ENCODE data around the gene FERMT3.

Gene FERMT3

GRCh38 chr11:64249563-64250414 is 43.3 kb downstream of the FERMT3 start:
- H3K9me3 ChIP-seq (ENCODE audit: control insufficient read depth, insufficient read depth, low read length) = no peaks in the 10 kb centered on the region
- no peak overlapping the region for H3K9ac ChIP-seq (ENCODE audit: low read depth, low read length)
- H3K4me1 ChIP-seq (ENCODE audit: control insufficient read depth, insufficient read depth, low read length) = peaks cover 33% of the 10 kb centered on the region
- peaks cover 18% of the 10 kb centered on the region for H3K36me3 ChIP-seq (ENCODE audit: control insufficient read depth, insufficient read depth, low read length)
- H3K27me3 ChIP-seq (ENCODE audit: control insufficient read depth, insufficient read depth, low read length) = no peaks in the 10 kb centered on the region
- H3K4me3 ChIP-seq (ENCODE audit: low read depth, low read length) = peak overlapping the region; percentile 75

- Histone ChIP-seq H3K4me1 (ENCODE audit: control insufficient read depth, insufficient read depth, low read length) (peaks cover 33% of the 10 kb centered on the region), H3K9me3 (ENCODE audit: control insufficient read depth, insufficient read depth, low read length) (no peaks in the 10 kb centered on the region), H3K9ac (ENCODE audit: low read depth, low read length) (peak overlapping the region; percentile 73), H3K4me3 (ENCODE audit: low read depth, low read length) (peak overlapping the region; percentile 75), H3K36me3 (ENCODE audit: control insufficient read depth, insufficient read depth, low read length) (peaks cover 22% of the 10 kb centered on the region), H3K27me3 (ENCODE audit: control insufficient read depth, insufficient read depth, low read length) (no peaks in the 10 kb centered on the region)
Measured at GRCh38 chr11:64250415-64251015, 44.0 kb downstream of the FERMT3 start.

- Histone ChIP-seq H3K9ac (ENCODE audit: low read depth, low read length) (peak within 1 kb of the TSS; percentile 79), H3K36me3 (ENCODE audit: control insufficient read depth, insufficient read depth, low read length) (peaks cover 29% of the 10 kb centered on the region), H3K4me3 (ENCODE audit: low read depth, low read length) (peak within 1 kb of the TSS; percentile 91), H3K9me3 (ENCODE audit: control insufficient read depth, insufficient read depth, low read length) (no peaks in the 10 kb centered on the region), H3K27me3 (ENCODE audit: control insufficient read depth, insufficient read depth, low read length) (no peaks in the 10 kb centered on the region), H3K4me1 (ENCODE audit: control insufficient read depth, insufficient read depth, low read length) (peaks cover 33% of the 10 kb centered on the region)
Measured at GRCh38 chr11:64251016-64251752, 44.7 kb downstream of the FERMT3 start, which contains the start of gene PLCB3. PLCB3 (plus strand) TSS chr11:64251530; CDS start chr11:64251650, 120 bp downstream.

GRCh38 chr11:64251753-64252002 is 45.2 kb downstream of the FERMT3 start:
- peak overlapping the region; percentile 79 for H3K9ac ChIP-seq (ENCODE audit: low read depth, low read length)
- peaks cover 33% of the 10 kb centered on the region for H3K4me1 ChIP-seq (ENCODE audit: control insufficient read depth, insufficient read depth, low read length)
- peaks cover 34% of the 10 kb centered on the region for H3K36me3 ChIP-seq (ENCODE audit: control insufficient read depth, insufficient read depth, low read length)
- H3K4me3 ChIP-seq (ENCODE audit: low read depth, low read length) = peak overlapping the region; percentile 91
- no peaks in the 10 kb centered on the region for H3K27me3 ChIP-seq (ENCODE audit: control insufficient read depth, insufficient read depth, low read length)
- H3K9me3 ChIP-seq (ENCODE audit: control insufficient read depth, insufficient read depth, low read length) = no peaks in the 10 kb centered on the region

- Histone ChIP-seq H3K27me3 (ENCODE audit: control insufficient read depth, insufficient read depth, low read length) (no peaks in the 10 kb centered on the region), H3K36me3 (ENCODE audit: control insufficient read depth, insufficient read depth, low read length) (peaks cover 34% of the 10 kb centered on the region), H3K4me1 (ENCODE audit: control insufficient read depth, insufficient read depth, low read length) (peaks cover 33% of the 10 kb centered on the region), H3K9me3 (ENCODE audit: control insufficient read depth, insufficient read depth, low read length) (no peaks in the 10 kb centered on the region), H3K9ac (ENCODE audit: low read depth, low read length) (peak overlapping the region; percentile 79), H3K4me3 (ENCODE audit: low read depth, low read length) (peak overlapping the region; percentile 91)
Measured at GRCh38 chr11:64252003-64252872, 45.7 kb downstream of the FERMT3 start.

GRCh38 chr11:64253043-64253442 is 46.5 kb downstream of the FERMT3 start:
- peaks cover 30% of the 10 kb centered on the region for H3K4me1 ChIP-seq (ENCODE audit: control insufficient read depth, insufficient read depth, low read length)
- no peaks in the 10 kb centered on the region for H3K27me3 ChIP-seq (ENCODE audit: control insufficient read depth, insufficient read depth, low read length)
- H3K4me3 ChIP-seq (ENCODE audit: low read depth, low read length) = peak overlapping the region; percentile 41
- H3K9ac ChIP-seq (ENCODE audit: low read depth, low read length) = peak overlapping the region; percentile 16
- no peaks in the 10 kb centered on the region for H3K9me3 ChIP-seq (ENCODE audit: control insufficient read depth, insufficient read depth, low read length)
- peaks cover 36% of the 10 kb centered on the region for H3K36me3 ChIP-seq (ENCODE audit: control insufficient read depth, insufficient read depth, low read length)

- Histone ChIP-seq H3K4me3 (ENCODE audit: low read depth, low read length) (peak overlapping the region; percentile 41), H3K36me3 (ENCODE audit: control insufficient read depth, insufficient read depth, low read length) (peaks cover 41% of the 10 kb centered on the region), H3K9ac (ENCODE audit: low read depth, low read length) (no peak overlapping the region), H3K9me3 (ENCODE audit: control insufficient read depth, insufficient read depth, low read length) (no peaks in the 10 kb centered on the region), H3K4me1 (ENCODE audit: control insufficient read depth, insufficient read depth, low read length) (peaks cover 25% of the 10 kb centered on the region), H3K27me3 (ENCODE audit: control insufficient read depth, insufficient read depth, low read length) (no peaks in the 10 kb centered on the region)
Measured at GRCh38 chr11:64253481-64253880, 47.0 kb downstream of the FERMT3 start.

- Histone ChIP-seq H3K36me3 (ENCODE audit: control insufficient read depth, insufficient read depth, low read length) (peaks cover 49% of the 10 kb centered on the region), H3K9ac (ENCODE audit: low read depth, low read length) (no peak overlapping the region), H3K27me3 (ENCODE audit: control insufficient read depth, insufficient read depth, low read length) (no peaks in the 10 kb centered on the region), H3K4me3 (ENCODE audit: low read depth, low read length) (no peak overlapping the region), H3K4me1 (ENCODE audit: control insufficient read depth, insufficient read depth, low read length) (peaks cover 17% of the 10 kb centered on the region), H3K9me3 (ENCODE audit: control insufficient read depth, insufficient read depth, low read length) (no peaks in the 10 kb centered on the region)
Measured at GRCh38 chr11:64254326-64254725, 47.8 kb downstream of the FERMT3 start.

GRCh38 chr11:64255135-64256128 is 48.9 kb downstream of the FERMT3 start:
- Histone ChIP-seq H3K9ac (ENCODE audit: low read depth, low read length) (no peak overlapping the region), H3K4me3 (ENCODE audit: low read depth, low read length) (no peak overlapping the region), H3K9me3 (ENCODE audit: control insufficient read depth, insufficient read depth, low read length) (no peaks in the 10 kb centered on the region), H3K36me3 (ENCODE audit: control insufficient read depth, insufficient read depth, low read length) (peaks cover 60% of the 10 kb centered on the region), H3K4me1 (ENCODE audit: control insufficient read depth, insufficient read depth, low read length) (peaks cover 8% of the 10 kb centered on the region), H3K27me3 (ENCODE audit: control insufficient read depth, insufficient read depth, low read length) (no peaks in the 10 kb centered on the region)

- peaks cover 65% of the 10 kb centered on the region for H3K36me3 ChIP-seq (ENCODE audit: control insufficient read depth, insufficient read depth, low read length)
Measured at GRCh38 chr11:64256300-64256699, 49.8 kb downstream of the FERMT3 start.

More at GRCh38 chr11:64256300-64256699, 49.8 kb downstream of the FERMT3 start:
- Histone ChIP-seq H3K9me3 (ENCODE audit: control insufficient read depth, insufficient read depth, low read length) (no peaks in the 10 kb centered on the region), H3K9ac (ENCODE audit: low read depth, low read length) (no peak overlapping the region), H3K4me3 (ENCODE audit: low read depth, low read length) (no peak overlapping the region), H3K4me1 (ENCODE audit: control insufficient read depth, insufficient read depth, low read length) (peaks cover 6% of the 10 kb centered on the region), H3K27me3 (ENCODE audit: control insufficient read depth, insufficient read depth, low read length) (no peaks in the 10 kb centered on the region)

Measured in iPS-15b (cell line).